NT2/D1 (cell line): ENCODE results near the gene IMMP2L.

Experiments
- DNase-seq: peaks from one replicate; pipeline ENCODE4 v3.0.0-alpha.2; 2011; ENCODE audit warnings: low read depth, low spot score
- H3K27me3 ChIP-seq: 2 replicates; pipeline ENCODE4 v1.6.0; 2011; ENCODE audit warnings: mild to moderate bottlenecking; ENCODE audit not compliant: insufficient read length, insufficient read depth
- H3K36me3 ChIP-seq: 2 replicates; pipeline ENCODE4 v1.6.1; 2011; ENCODE audit warnings: mild to moderate bottlenecking, low read length, mixed read lengths; ENCODE audit not compliant: insufficient read depth, insufficient read length
- H3K4me1 ChIP-seq: 2 replicates; pipeline ENCODE4 v1.5.1; 2011; ENCODE audit not compliant: insufficient read depth, insufficient read length
- H3K4me3 ChIP-seq: 2 replicates; pipeline ENCODE4 v1.5.1; 2011; ENCODE audit warnings: low read depth; ENCODE audit not compliant: insufficient read length
- H3K9ac ChIP-seq: 2 replicates; pipeline ENCODE4 v1.6.0; 2011; ENCODE audit warnings: low read depth; ENCODE audit not compliant: insufficient read length
- H3K9me3 ChIP-seq: 2 replicates; pipeline ENCODE4 v1.5.1; 2011; ENCODE audit warnings: mild to moderate bottlenecking, low read length; ENCODE audit not compliant: insufficient read depth
- SUZ12 ChIP-seq: IDR thresholded peaks from 2 replicates; pipeline ENCODE4 v1.6.1; 2011; ENCODE audit not compliant: insufficient read length, insufficient read depth; ENCODE audit errors: extremely low read depth
- YY1 ChIP-seq: IDR thresholded peaks from 2 replicates; pipeline ENCODE4 v1.6.1; 2011; ENCODE audit not compliant: insufficient read length, insufficient read depth
- ZNF274 ChIP-seq: IDR thresholded peaks from 2 replicates; pipeline ENCODE4 v1.6.1; 2011; ENCODE audit warnings: mild to moderate bottlenecking, low read depth, low read length

Gene IMMP2L

GRCh38 chr7:111199643-111200042, 362.6 kb downstream of the IMMP2L start:
- no peak for DNase-seq
- H3K9ac ChIP-seq, result no peak overlapping the region
- H3K27me3 ChIP-seq, result no peaks in the 10 kb centered on the region
- no peaks in the 10 kb centered on the region for H3K9me3 ChIP-seq
- TF ChIP-seq ZNF274, result no peak
- TF ChIP-seq SUZ12, result no peak
- TF ChIP-seq YY1, result no peak
- H3K4me1 ChIP-seq, result no peaks in the 10 kb centered on the region
- H3K36me3 ChIP-seq, result no peaks in the 10 kb centered on the region
- no peak overlapping the region for H3K4me3 ChIP-seq

- no peak for DNase-seq
- TF ChIP-seq SUZ12, result no peak
- no peak for TF ChIP-seq YY1
- TF ChIP-seq ZNF274, result no peak
- no peak overlapping the region for H3K4me3 ChIP-seq
- H3K27me3 ChIP-seq, result no peaks in the 10 kb centered on the region
- no peaks in the 10 kb centered on the region for H3K9me3 ChIP-seq
- H3K36me3 ChIP-seq, result no peaks in the 10 kb centered on the region
- no peak overlapping the region for H3K9ac ChIP-seq
- no peaks in the 10 kb centered on the region for H3K4me1 ChIP-seq
Observed at GRCh38 chr7:111198255-111198654, 364.0 kb downstream of the IMMP2L start.

GRCh38 chr7:111196655-111197054, 365.6 kb downstream of the IMMP2L start:
- H3K4me1 ChIP-seq, result no peaks in the 10 kb centered on the region
- no peak overlapping the region for H3K9ac ChIP-seq
- H3K9me3 ChIP-seq, result no peaks in the 10 kb centered on the region
- no peaks in the 10 kb centered on the region for H3K27me3 ChIP-seq
- TF ChIP-seq YY1 (no peak), ZNF274 (no peak), SUZ12 (no peak)
- H3K4me3 ChIP-seq, result no peak overlapping the region
- no peak for DNase-seq
- H3K36me3 ChIP-seq, result no peaks in the 10 kb centered on the region

GRCh38 chr7:111192614-111193413, 369.5 kb downstream of the IMMP2L start:
- no peaks in the 10 kb centered on the region for H3K36me3 ChIP-seq
- TF ChIP-seq ZNF274 (no peak), YY1 (no peak), SUZ12 (no peak)
- no peaks in the 10 kb centered on the region for H3K27me3 ChIP-seq
- no peak overlapping the region for H3K4me3 ChIP-seq
- DNase-seq, result peak; percentile 20
- H3K9ac ChIP-seq, result no peak overlapping the region
- no peaks in the 10 kb centered on the region for H3K4me1 ChIP-seq
- H3K9me3 ChIP-seq, result no peaks in the 10 kb centered on the region

GRCh38 chr7:111190804-111191203, 371.5 kb downstream of the IMMP2L start:
- Histone ChIP-seq H3K4me1 (no peaks in the 10 kb centered on the region), H3K27me3 (no peaks in the 10 kb centered on the region), H3K4me3 (no peak overlapping the region), H3K9ac (no peak overlapping the region), H3K9me3 (no peaks in the 10 kb centered on the region), H3K36me3 (no peaks in the 10 kb centered on the region)
- DNase-seq, result no peak
- no peak for TF ChIP-seq SUZ12
- TF ChIP-seq YY1, result no peak
- no peak for TF ChIP-seq ZNF274

- TF ChIP-seq YY1 (no peak), ZNF274 (no peak), SUZ12 (no peak)
- Histone ChIP-seq H3K9ac (no peak overlapping the region), H3K4me3 (no peak overlapping the region), H3K36me3 (no peaks in the 10 kb centered on the region), H3K27me3 (no peaks in the 10 kb centered on the region), H3K9me3 (no peaks in the 10 kb centered on the region), H3K4me1 (no peaks in the 10 kb centered on the region)
- DNase-seq, result no peak
Observed at GRCh38 chr7:111184987-111185386, 377.3 kb downstream of the IMMP2L start.

GRCh38 chr7:111183321-111183720, 379.0 kb downstream of the IMMP2L start:
- TF ChIP-seq YY1, result no peak
- TF ChIP-seq SUZ12, result no peak
- TF ChIP-seq ZNF274, result no peak
- Histone ChIP-seq H3K9ac (no peak overlapping the region), H3K9me3 (no peaks in the 10 kb centered on the region), H3K4me1 (no peaks in the 10 kb centered on the region), H3K36me3 (no peaks in the 10 kb centered on the region), H3K27me3 (no peaks in the 10 kb centered on the region), H3K4me3 (no peak overlapping the region)
- no peak for DNase-seq
